Measurements from ENCODE around the gene SPATS2. TPM values are rescaled to one million over a fixed set of nuclear protein-coding genes. Genes with fewer than 3 reads are reported as not detected.

The SPATS2 gene
- total RNA-seq, 4 donors from 2014 or later, result 5.3 to 7.8 (median 6.7) TPM

- Histone ChIP-seq H3K9me3 (no peaks in the 10 kb centered on the region), H3K27ac (no peak overlapping the region), H3K36me3 (no peaks in the 10 kb centered on the region), H3K27me3 (peaks cover 32 to 38% (median 34%) of the 10 kb centered on the region in 3 donors), H3K4me3 (no peak overlapping the region), H3K4me1 (peaks cover 8 to 11% of the 10 kb centered on the region in 2 donors)
- ATAC-seq (no peak), DNase-seq (no peak)
- TF ChIP-seq POLR2A (IDR thresholded peaks at IDR 0.05) (no peak), CTCF (IDR thresholded peaks at IDR 0.05 in 4 of 5, conservative IDR thresholded peaks at IDR 0.05 in 1 of 5) (no peak)
- in situ Hi-C loops (cut with MboI; ENCODE audit: low sequenced_read_pairs in 4 of 4), result loop anchor here in 2 of 4 donors (10.0 kb wide), 1 partner anchor 162 kb away; no protein-coding TSS in a partner anchor
- intact Hi-C loops (cut with DNase I; ENCODE audit: low total_unique reads), result no loop called here
Measured at GRCh38 chr12:49352351-49352750, 14.9 kb upstream of the SPATS2 start.

GRCh38 chr12:49355913-49356312 lies 11.3 kb upstream of the SPATS2 start:
- TF ChIP-seq CTCF (IDR thresholded peaks at IDR 0.05 in 4 of 5, conservative IDR thresholded peaks at IDR 0.05 in 1 of 5) (no peak), POLR2A (IDR thresholded peaks at IDR 0.05) (no peak)
- H3K4me3 ChIP-seq, result no peak overlapping the region
- no peak overlapping the region for H3K27ac ChIP-seq
- peaks cover 8 to 13% (median 10%) of the 10 kb centered on the region in 3 donors for H3K27me3 ChIP-seq
- DNase-seq (no peak), ATAC-seq (no peak)
- no peaks in the 10 kb centered on the region for H3K9me3 ChIP-seq
- no peaks in the 10 kb centered on the region for H3K36me3 ChIP-seq
- H3K4me1 ChIP-seq, result peaks cover 0 to 7% of the 10 kb centered on the region in 2 donors
- in situ Hi-C loops (cut with MboI; ENCODE audit: low sequenced_read_pairs in 4 of 4), result loop anchor here in 2 of 4 donors (10.0 kb wide), 1 partner anchor 159 kb away; no protein-coding TSS in a partner anchor
- intact Hi-C loops (cut with DNase I; ENCODE audit: low total_unique reads), result no loop called here

GRCh38 chr12:49357103-49357678 lies 10.1 kb upstream of the SPATS2 start:
- intact Hi-C loops (cut with DNase I; ENCODE audit: low total_unique reads), result no loop called here
- no peak for ATAC-seq
- Histone ChIP-seq H3K27me3 (peaks cover 0 to 3% (median 2%) of the 10 kb centered on the region in 3 donors), H3K4me1 (peaks cover 0 to 7% of the 10 kb centered on the region in 2 donors), H3K9me3 (no peaks in the 10 kb centered on the region), H3K36me3 (no peaks in the 10 kb centered on the region), H3K4me3 (no peak overlapping the region), H3K27ac (no peak overlapping the region)
- TF ChIP-seq POLR2A (IDR thresholded peaks at IDR 0.05), result no peak
- peak in 1 of 5 experiments; percentile 45 for TF ChIP-seq CTCF (IDR thresholded peaks at IDR 0.05 in 4 of 5, conservative IDR thresholded peaks at IDR 0.05 in 1 of 5)
- no peak for DNase-seq
- in situ Hi-C loops (cut with MboI; ENCODE audit: low sequenced_read_pairs in 4 of 4), result loop anchor here in 2 of 4 donors (10.0 kb wide), 1 partner anchor 158 kb away; no protein-coding TSS in a partner anchor

GRCh38 chr12:49358483-49359141 lies 8.7 kb upstream of the SPATS2 start:
- H3K9me3 ChIP-seq, result no peaks in the 10 kb centered on the region
- ATAC-seq (peak; percentile 79 to 94), DNase-seq (peak in 1 of 2 donors; percentile 53)
- intact Hi-C loops (cut with DNase I; ENCODE audit: low total_unique reads) (loop anchor here (1.0 kb wide), 3 partner anchors 156 to 222 kb away; no protein-coding TSS in a partner anchor), in situ Hi-C loops (cut with MboI; ENCODE audit: low sequenced_read_pairs in 4 of 4) (loop anchor here in 2 of 4 donors (10.0 kb wide), 1 partner anchor 156 kb away; no protein-coding TSS in a partner anchor)
- H3K4me1 ChIP-seq, result peaks cover 0 to 7% of the 10 kb centered on the region in 2 donors
- H3K36me3 ChIP-seq, result no peaks in the 10 kb centered on the region
- no peak overlapping the region for H3K27ac ChIP-seq
- TF ChIP-seq POLR2A (IDR thresholded peaks at IDR 0.05) (no peak), CTCF (IDR thresholded peaks at IDR 0.05 in 4 of 5, conservative IDR thresholded peaks at IDR 0.05 in 1 of 5) (peak; percentile 82 to 92 (median 84))
- no peak overlapping the region for H3K4me3 ChIP-seq
- no peaks in the 10 kb centered on the region for H3K27me3 ChIP-seq
